HG03097 (cell line): ENCODE results near the gene TTF1.
"Not testable (repeated sequence)": the region's sequence is repeated elsewhere in the genome, so short reads cannot be mapped to it uniquely, and the experiment has no call there.

Experiments
- ATAC-seq: cut with Tn5 transposase; IDR thresholded peaks from one replicate; pipeline ENCODE4 v1.9.1; 2021; ENCODE audit not compliant: unreplicated experiment, low FRiP score

The TTF1 gene

GRCh38 chr9:132412089-132412488 is 5.4 kb upstream of the TTF1 start:
- ATAC-seq = no peak

GRCh38 chr9:132411091-132411508 is 4.5 kb upstream of the TTF1 start:
- no peak for ATAC-seq

GRCh38 chr9:132410642-132411041 is 4.0 kb upstream of the TTF1 start:
- ATAC-seq = no peak

GRCh38 chr9:132409828-132410528 is 3.3 kb upstream of the TTF1 start, which contains the start of gene CFAP77:
CFAP77 (plus strand) TSS chr9:132410211; CDS start chr9:132410272, 61 bp downstream.
- ATAC-seq = no peak

GRCh38 chr9:132408521-132408920 is 1.9 kb upstream of the TTF1 start:
- no peak for ATAC-seq

- no peak for ATAC-seq
Observed at GRCh38 chr9:132407196-132407595, 556 bp upstream of the TTF1 start.

- no peak for ATAC-seq
Observed at GRCh38 chr9:132404228-132404881, 2.3 kb downstream of the TTF1 start.

GRCh38 chr9:132401824-132402223 is 4.8 kb downstream of the TTF1 start:
- no peak for ATAC-seq

GRCh38 chr9:132395560-132395959 is 11.1 kb downstream of the TTF1 start:
- ATAC-seq = no peak

- no peak for ATAC-seq
Observed at GRCh38 chr9:132391449-132391848, 15.2 kb downstream of the TTF1 start.

- no peak for ATAC-seq
Observed at GRCh38 chr9:132390966-132391365, 15.7 kb downstream of the TTF1 start.

- ATAC-seq = no peak
Observed at GRCh38 chr9:132387133-132387532, 19.5 kb downstream of the TTF1 start.

GRCh38 chr9:132384376-132384775 is 22.3 kb downstream of the TTF1 start:
- ATAC-seq = peak; percentile 35

GRCh38 chr9:132383462-132383883 is 23.2 kb downstream of the TTF1 start:
- ATAC-seq = no peak

- no peak for ATAC-seq
Observed at GRCh38 chr9:132381966-132382541, 24.6 kb downstream of the TTF1 start.

- not testable (repeated sequence) for ATAC-seq
Observed at GRCh38 chr9:132378416-132378815, 28.2 kb downstream of the TTF1 start.

GRCh38 chr9:132377769-132378168 is 28.9 kb downstream of the TTF1 start:
- ATAC-seq = not testable (repeated sequence)

GRCh38 chr9:132372177-132373095 is 34.2 kb downstream of the TTF1 start:
- no peak for ATAC-seq

GRCh38 chr9:132370592-132370991 is 36.0 kb downstream of the TTF1 start:
- no peak for ATAC-seq

- ATAC-seq = no peak
Observed at GRCh38 chr9:132369421-132369820, 37.2 kb downstream of the TTF1 start.
